Stomach (tissue), 9 donors: ENCODE measurements around the gene NOVA2. TPM values are rescaled to one million over a fixed set of nuclear protein-coding genes. Genes with fewer than 3 reads are reported as not detected.

ENCODE experiments used
- DNase-seq, 2 donors: peaks; one replicate each; pipeline versions ENCODE4 v3.0.0 to v3.0.0-alpha.2; 2013 to 2019
- H3K27ac ChIP-seq, 5 donors: fragments of 200-600 bp in 4 of 5; sonication (generic) in 4 of 5; one replicate each; pipeline ENCODE4 v1.5.1; 2013 to 2019; ENCODE audit warnings: mild to moderate bottlenecking in 1 of 5, moderate library complexity in 1 of 5
- H3K27me3 ChIP-seq, 3 donors: fragments of 200-600 bp; sonication (generic); one replicate each; pipeline ENCODE4 v1.5.1; 2017 to 2019; ENCODE audit warnings: mixed run types in 1 of 3
- H3K36me3 ChIP-seq, 4 donors: fragments of 200-600 bp; sonication (generic); 1 replicate in 3 of 4; 2 replicates in 1 of 4; pipeline ENCODE4 v1.5.1; 2016 to 2019
- H3K4me1 ChIP-seq, 4 donors: fragments of 200-600 bp; sonication (generic); one replicate each; pipeline ENCODE4 v1.5.1; 2016 to 2019
- H3K4me3 ChIP-seq, 4 donors: fragments of 200-600 bp; sonication (generic) in 3 of 4; one replicate each; pipeline ENCODE4 v1.5.1; 2016 to 2019; ENCODE audit warnings: mild to moderate bottlenecking in 1 of 4
- H3K9me3 ChIP-seq, 4 donors: fragments of 200-600 bp; sonication (generic); one replicate each; pipeline ENCODE4 v1.5.1; 2016 to 2019
- CTCF ChIP-seq, 7 experiments: fragments of 450-650 bp in 4 of 7; fragments of 200-600 bp in 3 of 7; sonication (generic) in 3 of 7; IDR thresholded peaks; one replicate each; pipeline ENCODE4 v1.5.1; 2016 to 2019; ENCODE audit warnings: antibody characterized with exemption in 7 of 7, control low read depth in 2 of 7, mild to moderate bottlenecking in 1 of 7
- EP300 ChIP-seq: sonication (generic); formaldehyde crosslinking; IDR thresholded peaks from one replicate; pipeline ENCODE4 v1.6.1; 2017; ENCODE audit warnings: antibody characterized with exemption
- POLR2A ChIP-seq, 4 donors: fragments of 450-650 bp; IDR thresholded peaks; one replicate each; pipeline ENCODE4 v1.6.1; 2016; ENCODE audit warnings: antibody characterized with exemption in 4 of 4, control low read depth in 2 of 4, mild to moderate bottlenecking in 1 of 4, moderate library complexity in 1 of 4
- POLR2AphosphoS5 ChIP-seq, 3 donors: sonication (generic); formaldehyde crosslinking; IDR thresholded peaks; one replicate each; pipeline ENCODE4 v1.6.1; 2016; ENCODE audit warnings: antibody characterized with exemption in 3 of 3
- WGBS, 5 donors: extraction: QIAGEN DNeasy Blood & Tissue Kit in 3 of 5; methylation state at CpG; one replicate each; pipeline versions ENCODE4 v1.1.5 to v1.1.7; 2013 to 2018; 5-methylcytosine and 5-hydroxymethylcytosine counted together
- intact Hi-C: fragments of 100-400 bp; cut with DNase I; formaldehyde crosslinking; loops from one replicate; pipeline ENCODE4 v1.15.1; 2023; ENCODE audit warnings: low total_unique reads
- polyA plus RNA-seq, 3 donors: library from polyadenylated mRNA; stranded (reverse); fragments of 200-250 nt; gene quantifications; one replicate each; pipeline ENCODE4 v1.2.3, GENCODE V29; 2013
- total RNA-seq, 5 donors: library from RNA; depleted of rRNA; stranded (reverse); fragments of >200 nt; gene quantifications; one replicate each; pipeline versions ENCODE4 v1.1.0 to v1.2.3, GENCODE V29; 2014 to 2016
- donor health status: healthy with polysubstance abuse.
- donor health status: Bipolar disorder and iron deficiency.
- donor health status: healthy.

NOVA2 gene
- total and polyA plus RNA-seq, 8 donors, result 0.38 to 10.7 (median 1.3) TPM; not detected in 2

GRCh38 chr19:45952686-45953505 lies 20.8 kb downstream of the NOVA2 start:
- intact Hi-C loops, result no loop called here
- Histone ChIP-seq H3K4me1 (peaks cover 0 to 13% (median 7%) of the 10 kb centered on the region in 4 donors), H3K9me3 (peaks cover 0 to 5% (median 0%) of the 10 kb centered on the region in 4 donors), H3K4me3 (peak overlapping the region in 2 of 4 donors; percentile 23 to 25), H3K27me3 (peaks cover 0 to 88% (median 28%) of the 10 kb centered on the region in 3 donors), H3K36me3 (no peaks in the 10 kb centered on the region), H3K27ac (no peak overlapping the region)
- peak; percentile 35 to 88 for DNase-seq
- WGBS, 5 donors, result 7 to 25% (median 7%) methylated on average over 32 to 43 of the region's 43 CpGs
- TF ChIP-seq POLR2A (IDR thresholded peaks at IDR 0.05) (no peak), CTCF (IDR thresholded peaks at IDR 0.05) (no peak), EP300 (no peak), POLR2AphosphoS5 (IDR thresholded peaks at IDR 0.05) (no peak)

GRCh38 chr19:45952341-45952685 lies 21.4 kb downstream of the NOVA2 start:
- H3K36me3 ChIP-seq, result no peaks in the 10 kb centered on the region
- peaks cover 0 to 86% (median 28%) of the 10 kb centered on the region in 3 donors for H3K27me3 ChIP-seq
- H3K4me1 ChIP-seq, result peaks cover 0 to 13% (median 7%) of the 10 kb centered on the region in 4 donors
- peaks cover 0 to 5% (median 0%) of the 10 kb centered on the region in 4 donors for H3K9me3 ChIP-seq
- TF ChIP-seq CTCF (IDR thresholded peaks at IDR 0.05) (no peak), POLR2AphosphoS5 (IDR thresholded peaks at IDR 0.05) (no peak), EP300 (no peak), POLR2A (IDR thresholded peaks at IDR 0.05) (no peak)
- no peak overlapping the region for H3K4me3 ChIP-seq
- intact Hi-C loops, result no loop called here
- no peak overlapping the region for H3K27ac ChIP-seq
- WGBS, 5 donors, result 45 to 54% (median 46%) methylated on average over 8 of the region's 8 CpGs
- no peak for DNase-seq

- intact Hi-C loops, result no loop called here
- Histone ChIP-seq H3K9me3 (no peaks in the 10 kb centered on the region), H3K4me1 (peaks cover 0 to 7% (median 4%) of the 10 kb centered on the region in 4 donors), H3K4me3 (no peak overlapping the region), H3K27ac (no peak overlapping the region), H3K36me3 (no peaks in the 10 kb centered on the region), H3K27me3 (peaks cover 0 to 52% (median 10%) of the 10 kb centered on the region in 3 donors)
- DNase-seq, result no peak
- TF ChIP-seq POLR2A (IDR thresholded peaks at IDR 0.05) (no peak), EP300 (no peak), POLR2AphosphoS5 (IDR thresholded peaks at IDR 0.05) (no peak), CTCF (IDR thresholded peaks at IDR 0.05) (no peak)
- WGBS, 5 donors, result 80 to 98% (median 89%) methylated on average over 1 of the region's 1 CpG
Measured at GRCh38 chr19:45947926-45948325, 25.7 kb downstream of the NOVA2 start.

- H3K4me3 ChIP-seq, result peak overlapping the region in 1 of 4 donors; percentile 11
- H3K4me1 ChIP-seq, result peaks cover 0 to 6% (median 0%) of the 10 kb centered on the region in 4 donors
- H3K27ac ChIP-seq, result no peak overlapping the region
- no peak for TF ChIP-seq EP300
- TF ChIP-seq POLR2AphosphoS5 (IDR thresholded peaks at IDR 0.05), result no peak
- TF ChIP-seq CTCF (IDR thresholded peaks at IDR 0.05), result no peak
- no peak for DNase-seq
- H3K27me3 ChIP-seq, result peaks cover 5 to 72% (median 38%) of the 10 kb centered on the region in 3 donors
- intact Hi-C loops, result no loop called here
- H3K36me3 ChIP-seq, result no peaks in the 10 kb centered on the region
- H3K9me3 ChIP-seq, result no peaks in the 10 kb centered on the region
- 40 to 97% (median 51%) methylated on average over 7 to 32 of the region's 32 CpGs for WGBS, 5 donors
Measured at GRCh38 chr19:45940515-45940805, 33.2 kb downstream of the NOVA2 start.
